Mesenchymal stem cell (in vitro differentiated cells and primary cell): ENCODE data around the gene DPH1.

Source experiments
- DNase-seq: peaks from one replicate; pipeline ENCODE4 v3.0.0-alpha.2; 2013
- H2AFZ ChIP-seq: one replicate; pipeline ENCODE4 v1.6.1; 2013; ENCODE audit warnings: low read depth, mild to moderate bottlenecking, control low read depth, inconsistent platforms, low read length, moderate library complexity
- H2AK5ac ChIP-seq: 2 replicates; pipeline ENCODE4 v1.6.1; 2013; ENCODE audit warnings: low read length, moderate library complexity, mild to moderate bottlenecking, inconsistent platforms; ENCODE audit not compliant: severe bottlenecking
- H2BK120ac ChIP-seq: one replicate; pipeline ENCODE4 v1.6.1; 2013; ENCODE audit warnings: low read depth, mild to moderate bottlenecking, inconsistent platforms, low read length, moderate library complexity
- H2BK12ac ChIP-seq, 2 experiments: one replicate each; pipeline ENCODE4 v1.6.1; 2013; ENCODE audit warnings: inconsistent platforms in 2 of 2, low read length in 2 of 2, mild to moderate bottlenecking in 2 of 2, moderate library complexity in 2 of 2, control low read depth in 1 of 2
- H2BK15ac ChIP-seq: one replicate; pipeline ENCODE4 v1.6.1; 2013; ENCODE audit warnings: mild to moderate bottlenecking, low read depth, inconsistent platforms; ENCODE audit not compliant: poor library complexity, severe bottlenecking
- H2BK5ac ChIP-seq: 2 replicates; pipeline ENCODE4 v1.6.1; 2013; ENCODE audit warnings: low read depth, mild to moderate bottlenecking, low read length, control low read depth, inconsistent platforms; ENCODE audit not compliant: poor library complexity, severe bottlenecking
- H3K14ac ChIP-seq, 2 experiments: one replicate each; pipeline ENCODE4 v1.6.1; 2013; ENCODE audit warnings: inconsistent platforms in 2 of 2, low read length in 2 of 2, control low read depth in 1 of 2, mild to moderate bottlenecking in 1 of 2, moderate library complexity in 1 of 2
- H3K18ac ChIP-seq, 2 experiments: one replicate each; pipeline ENCODE4 v1.6.1; 2013; ENCODE audit warnings: inconsistent platforms in 2 of 2, low read length in 2 of 2, control low read depth in 1 of 2, low read depth in 1 of 2, mild to moderate bottlenecking in 1 of 2
- H3K23ac ChIP-seq, 2 experiments: one replicate each; pipeline ENCODE4 v1.6.1; 2013; ENCODE audit warnings: inconsistent platforms in 2 of 2, low read length in 2 of 2, mild to moderate bottlenecking in 2 of 2, moderate library complexity in 2 of 2, control low read depth in 1 of 2
- H3K27ac ChIP-seq: 2 replicates; pipeline ENCODE4 v1.5.1; 2013; ENCODE audit warnings: mild to moderate bottlenecking, moderate library complexity, low read length, control low read depth, inconsistent platforms; ENCODE audit not compliant: poor library complexity, severe bottlenecking
- H3K27me3 ChIP-seq, 2 experiments: 2 replicates each; pipeline versions ENCODE4 v1.6.1 to v1.7.0; 2013; ENCODE audit warnings: low read length in 2 of 2, mild to moderate bottlenecking in 2 of 2, moderate library complexity in 2 of 2, control low read depth in 1 of 2, inconsistent platforms in 1 of 2; ENCODE audit not compliant: control insufficient read depth in 1 of 2, insufficient read depth in 1 of 2
- H3K36me3 ChIP-seq, 2 experiments: 2 replicates each; pipeline versions ENCODE4 v1.6.1 to v1.7.0; 2013; ENCODE audit warnings: low read length in 2 of 2, control low read depth in 1 of 2, inconsistent platforms in 1 of 2, low read depth in 1 of 2, mild to moderate bottlenecking in 1 of 2; ENCODE audit not compliant: insufficient read depth in 2 of 2, control insufficient read depth in 1 of 2
- H3K4ac ChIP-seq, 2 experiments: one replicate each; pipeline ENCODE4 v1.6.1; 2013; ENCODE audit warnings: inconsistent platforms in 2 of 2, low read length in 2 of 2, mild to moderate bottlenecking in 2 of 2, moderate library complexity in 2 of 2, control low read depth in 1 of 2, low read depth in 1 of 2
- H3K4me1 ChIP-seq: 2 replicates; pipeline ENCODE4 v1.6.1; 2013; ENCODE audit warnings: low read depth, low read length, control low read depth; ENCODE audit not compliant: control insufficient read depth, insufficient read depth
- H3K4me2 ChIP-seq: 2 replicates; pipeline ENCODE4 v1.6.1; 2013; ENCODE audit warnings: low read length, mild to moderate bottlenecking, inconsistent platforms; ENCODE audit not compliant: poor library complexity, severe bottlenecking
- H3K4me3 ChIP-seq, 2 experiments: 2 replicates each; pipeline versions ENCODE4 v1.5.1 to v1.7.0; 2013; ENCODE audit warnings: low read length in 2 of 2, mild to moderate bottlenecking in 2 of 2, control low read depth in 1 of 2, low read depth in 1 of 2; ENCODE audit not compliant: insufficient read depth in 1 of 2
- H3K79me1 ChIP-seq: replicated peaks from 2 replicates; pipeline ENCODE4 v1.6.1; 2013; ENCODE audit warnings: mild to moderate bottlenecking, control low read depth, low read length, inconsistent platforms; ENCODE audit not compliant: poor library complexity, severe bottlenecking
- H3K9ac ChIP-seq: 2 replicates; pipeline ENCODE4 v1.7.0; 2013; ENCODE audit warnings: mild to moderate bottlenecking, low read length, moderate library complexity
- H3K9me3 ChIP-seq: 2 replicates; pipeline ENCODE4 v1.7.0; 2013; ENCODE audit warnings: mild to moderate bottlenecking, low read length; ENCODE audit not compliant: control insufficient read depth
- H4K8ac ChIP-seq: one replicate; pipeline ENCODE4 v1.6.1; 2013; ENCODE audit warnings: inconsistent platforms, mild to moderate bottlenecking, low read length, moderate library complexity
- H4K91ac ChIP-seq: one replicate; pipeline ENCODE4 v1.6.1; 2013; ENCODE audit warnings: mild to moderate bottlenecking, low read length, inconsistent platforms
- WGBS: methylation state at CpG from one replicate; pipeline ENCODE4 v1.1.7; 2013; ENCODE audit warnings: mixed read lengths; 5-methylcytosine and 5-hydroxymethylcytosine counted together

Gene DPH1

DNA sequence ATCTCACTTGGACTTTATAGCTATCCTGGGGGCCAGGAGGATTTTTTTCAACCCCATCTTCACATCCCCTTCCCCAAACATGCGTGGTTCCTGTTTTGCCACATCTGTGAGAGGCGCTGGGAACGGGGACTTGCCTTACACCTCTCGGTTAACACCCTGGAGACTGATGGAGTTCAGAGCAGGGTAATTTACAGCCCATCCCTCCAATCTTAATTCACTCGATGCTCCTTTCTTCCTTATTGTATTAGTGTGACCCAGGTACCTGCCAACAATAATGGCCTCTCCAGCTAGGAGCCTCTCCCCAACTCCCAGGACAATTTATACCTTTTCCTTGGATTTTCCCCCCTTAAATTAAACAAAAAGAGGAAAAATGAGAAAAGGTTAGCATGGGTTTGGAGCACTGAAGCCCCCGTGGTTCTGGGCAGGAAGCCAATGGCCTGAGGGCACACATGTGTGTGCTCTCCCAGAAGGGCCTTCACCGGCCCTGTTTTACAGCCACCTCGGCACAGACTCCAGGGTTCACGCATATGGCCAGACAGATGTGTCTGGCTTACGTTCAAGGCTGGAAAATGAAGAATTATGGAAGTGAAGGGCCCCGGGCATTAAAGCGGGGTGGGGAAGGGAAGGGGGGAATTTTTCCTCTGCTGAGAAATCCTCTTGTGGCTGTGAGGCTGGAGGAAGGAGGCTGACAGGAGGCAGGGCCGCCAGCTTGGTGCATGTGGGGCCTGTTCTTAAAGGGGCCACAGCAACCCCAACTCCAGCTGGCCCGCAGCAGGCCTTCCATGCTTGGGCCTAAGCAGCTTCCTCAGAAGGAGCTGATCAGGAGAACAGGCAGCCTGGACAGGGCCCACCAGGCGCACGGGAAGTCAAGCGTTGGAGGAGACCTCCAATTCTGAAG is 46.4 kb downstream of the DPH1 start:
- H3K27me3 ChIP-seq: no peaks in the 10 kb centered on the region
- H3K79me1 ChIP-seq: peaks cover 4% of the 10 kb centered on the region
- H3K18ac ChIP-seq: peak overlapping the region; percentile 46 to 68
- no peak overlapping the region for H3K4me2 ChIP-seq
- H2BK120ac ChIP-seq: no peak overlapping the region
- H2AFZ ChIP-seq: no peak overlapping the region
- no peaks in the 10 kb centered on the region for H3K9me3 ChIP-seq
- peak overlapping the region; percentile 36 for H3K9ac ChIP-seq
- no peak overlapping the region for H2BK15ac ChIP-seq
- H3K27ac ChIP-seq: no peak overlapping the region
- H3K4me3 ChIP-seq: no peak overlapping the region
- 59% methylated on average over 17 of the region's 17 CpGs for whole genome bisulfite sequencing
- H2BK12ac ChIP-seq: peak overlapping the region; percentile 45 to 79
- H2BK5ac ChIP-seq: no peak overlapping the region
- H3K23ac ChIP-seq: no peak overlapping the region
- peak overlapping the region; percentile 12 to 27 for H3K4ac ChIP-seq
- peak overlapping the region; percentile 29 for H4K91ac ChIP-seq
- peaks cover 22% of the 10 kb centered on the region for H3K4me1 ChIP-seq
- H3K36me3 ChIP-seq: peaks cover 49 to 64% of the 10 kb centered on the region in 2 experiments
- H4K8ac ChIP-seq: peak overlapping the region; percentile 45
- peak; percentile 61 for DNase-seq
- peak overlapping the region; percentile 49 for H2AK5ac ChIP-seq
- no peak overlapping the region for H3K14ac ChIP-seq

DNA sequence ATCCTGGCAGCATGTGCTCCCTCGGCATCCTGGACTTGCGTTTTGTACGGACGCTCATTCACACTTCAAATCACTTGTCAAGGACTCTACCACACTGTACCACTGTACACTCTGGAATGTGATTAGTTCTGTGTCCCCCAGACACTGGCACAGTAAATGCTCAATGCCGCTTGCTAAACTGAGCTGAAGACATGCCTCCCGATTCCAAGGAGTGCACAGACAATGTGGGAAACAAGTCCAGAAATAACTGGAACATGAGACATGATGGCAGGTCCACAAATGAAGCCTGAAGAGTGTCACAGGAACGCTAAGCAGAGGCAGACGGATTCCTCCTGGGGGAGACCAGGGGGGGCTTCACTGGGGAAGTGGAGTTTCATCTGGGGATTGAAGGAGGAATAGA is 47.1 kb downstream of the DPH1 start:
- H2BK5ac ChIP-seq: no peak overlapping the region
- H3K4ac ChIP-seq: peak overlapping the region in 1 of 2 experiments; percentile 27
- no peak overlapping the region for H3K27ac ChIP-seq
- H3K4me2 ChIP-seq: no peak overlapping the region
- peak overlapping the region in 1 of 2 experiments; percentile 17 for H2BK12ac ChIP-seq
- H4K8ac ChIP-seq: no peak overlapping the region
- H3K4me1 ChIP-seq: peaks cover 20% of the 10 kb centered on the region
- no peak overlapping the region for H3K14ac ChIP-seq
- H3K18ac ChIP-seq: peak overlapping the region; percentile 1 to 68
- H4K91ac ChIP-seq: no peak overlapping the region
- H3K23ac ChIP-seq: no peak overlapping the region
- no peaks in the 10 kb centered on the region for H3K27me3 ChIP-seq
- peaks cover 45 to 59% of the 10 kb centered on the region in 2 experiments for H3K36me3 ChIP-seq
- WGBS: 81% methylated on average over 8 of the region's 8 CpGs
- peak overlapping the region; percentile 36 for H3K9ac ChIP-seq
- no peaks in the 10 kb centered on the region for H3K9me3 ChIP-seq
- no peak overlapping the region for H2BK120ac ChIP-seq
- no peak overlapping the region for H3K4me3 ChIP-seq
- H3K79me1 ChIP-seq: peaks cover 4% of the 10 kb centered on the region
- no peak overlapping the region for H2AK5ac ChIP-seq
- H2BK15ac ChIP-seq: no peak overlapping the region
- H2AFZ ChIP-seq: no peak overlapping the region
- DNase-seq: no peak

DNA sequence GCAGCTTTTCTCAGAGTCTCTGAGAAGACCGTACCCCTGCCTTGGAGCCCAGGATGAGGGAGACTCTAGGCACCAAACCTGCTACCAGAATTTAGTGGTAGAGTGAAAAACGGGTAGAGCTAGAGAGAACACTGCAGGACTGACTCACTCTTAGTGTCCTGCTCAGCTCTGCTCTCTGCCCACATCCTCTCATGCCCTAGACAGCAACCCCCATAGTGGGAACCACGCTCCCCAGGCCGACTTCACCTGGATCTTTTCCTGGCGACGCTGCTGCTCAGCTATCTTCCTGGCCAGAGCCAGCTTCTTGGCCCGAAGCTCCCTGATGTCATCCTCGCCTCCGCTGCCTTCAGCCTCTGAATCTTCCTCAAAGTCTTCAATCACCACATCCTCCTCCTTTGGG is 51.6 kb downstream of the DPH1 start:
- Histone ChIP-seq H2BK15ac (no peak overlapping the region), H3K4me1 (peaks cover 36% of the 10 kb centered on the region), H3K36me3 (peaks cover 49 to 50% of the 10 kb centered on the region in 2 experiments), H3K4me3 (no peak overlapping the region), H2AFZ (no peak overlapping the region), H3K27ac (no peak overlapping the region), H3K79me1 (peaks cover 14% of the 10 kb centered on the region), H2BK5ac (no peak overlapping the region), H3K23ac (no peak overlapping the region), H3K14ac (no peak overlapping the region), H3K9ac (peak overlapping the region; percentile 31), H3K27me3 (no peaks in the 10 kb centered on the region), H3K4me2 (no peak overlapping the region), H4K91ac (peak overlapping the region; percentile 81), H2BK12ac (peak overlapping the region in 1 of 2 experiments; percentile 75), H3K4ac (no peak overlapping the region), H2AK5ac (no peak overlapping the region), H2BK120ac (peak overlapping the region; percentile 19), H4K8ac (peak overlapping the region; percentile 10), H3K18ac (peak overlapping the region; percentile 5 to 79), H3K9me3 (no peaks in the 10 kb centered on the region)
- no peak for DNase-seq
- WGBS: 69% methylated on average over 9 of the region's 9 CpGs

DNA sequence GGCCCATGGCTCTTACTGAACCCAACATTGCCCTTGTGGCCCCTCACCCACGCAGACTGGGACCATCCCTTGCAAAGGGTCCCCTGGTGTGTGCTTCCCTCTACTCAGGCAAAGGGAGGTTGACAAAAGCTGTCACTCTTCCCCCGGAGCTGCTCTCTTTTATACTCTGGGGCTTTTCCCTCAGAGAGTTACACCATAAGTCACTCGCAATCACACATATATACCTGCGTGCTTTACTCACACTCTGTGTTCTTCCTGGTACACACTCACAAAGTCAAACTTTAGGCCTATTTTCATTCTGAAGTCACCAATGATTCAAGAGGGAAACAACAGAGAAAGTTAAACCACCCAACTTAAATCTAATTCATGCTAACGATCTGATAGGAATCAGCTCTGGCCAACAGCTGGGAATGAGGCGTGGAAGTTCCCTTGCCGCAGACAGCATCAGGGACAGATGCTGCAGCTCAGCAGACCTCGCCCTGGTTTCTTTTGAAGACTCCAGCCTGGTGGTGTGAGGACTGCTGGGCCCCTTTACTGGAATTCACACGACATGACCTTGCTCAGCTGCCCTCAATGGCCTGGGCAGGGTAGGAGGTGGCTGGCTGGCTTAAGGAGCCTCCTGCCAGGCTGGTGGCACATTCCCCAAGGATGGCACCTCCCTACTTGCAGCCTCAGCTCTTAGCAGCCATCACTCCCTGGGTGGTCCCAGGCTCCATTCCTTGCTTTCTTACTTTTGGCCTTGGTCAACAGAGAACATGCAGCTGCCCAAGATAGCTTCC is 52.2 kb downstream of the DPH1 start:
- peak; percentile 72 for DNase-seq
- H3K36me3 ChIP-seq: peaks cover 46 to 48% of the 10 kb centered on the region in 2 experiments
- peak overlapping the region; percentile 60 to 80 for H3K4ac ChIP-seq
- no peak overlapping the region for H3K4me3 ChIP-seq
- peaks cover 19% of the 10 kb centered on the region for H3K79me1 ChIP-seq
- H2BK120ac ChIP-seq: no peak overlapping the region
- H3K14ac ChIP-seq: peak overlapping the region in 1 of 2 experiments; percentile 30
- no peak overlapping the region for H2BK5ac ChIP-seq
- H2AK5ac ChIP-seq: peak overlapping the region; percentile 26
- H3K23ac ChIP-seq: no peak overlapping the region
- no peaks in the 10 kb centered on the region for H3K27me3 ChIP-seq
- peak overlapping the region; percentile 75 to 85 for H2BK12ac ChIP-seq
- H4K8ac ChIP-seq: peak overlapping the region; percentile 90
- H3K4me1 ChIP-seq: peaks cover 40% of the 10 kb centered on the region
- no peak overlapping the region for H2BK15ac ChIP-seq
- H2AFZ ChIP-seq: no peak overlapping the region
- no peaks in the 10 kb centered on the region for H3K9me3 ChIP-seq
- no peak overlapping the region for H3K4me2 ChIP-seq
- peak overlapping the region; percentile 79 to 84 for H3K18ac ChIP-seq
- no peak overlapping the region for H3K27ac ChIP-seq
- peak overlapping the region; percentile 31 for H3K9ac ChIP-seq
- WGBS: 59% methylated on average over 9 of the region's 9 CpGs
- H4K91ac ChIP-seq: peak overlapping the region; percentile 86
